ENCODE measurements around the gene PLEKHH3.
"Not testable (repeated sequence)": the region's sequence is repeated elsewhere in the genome, so short reads cannot be mapped to it uniquely, and the experiment has no call there.

The PLEKHH3 gene

GRCh38 chr17:42623732-42624596 is 52.8 kb downstream of the PLEKHH3 start:
- no peak for DNase-seq

DNA sequence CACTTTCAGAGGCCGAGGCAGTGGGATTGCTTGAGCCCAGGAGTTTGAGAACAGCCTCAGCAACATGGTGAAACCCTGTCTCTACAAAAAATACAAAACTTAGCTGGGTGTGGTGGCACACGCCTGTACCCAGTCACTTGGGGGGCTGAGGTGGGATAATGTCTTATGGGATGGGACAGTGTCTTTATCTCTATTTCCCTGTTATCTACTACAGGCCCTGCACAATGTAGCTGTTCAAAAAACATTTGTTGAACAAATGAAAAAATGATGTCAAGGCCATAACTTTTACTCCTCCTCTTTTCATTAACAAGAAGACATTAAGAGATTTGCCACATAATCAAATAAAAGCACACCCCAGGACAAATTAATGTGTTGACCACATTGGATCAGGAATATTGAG is 53.5 kb downstream of the PLEKHH3 start:
- DNase-seq = no peak

DNA sequence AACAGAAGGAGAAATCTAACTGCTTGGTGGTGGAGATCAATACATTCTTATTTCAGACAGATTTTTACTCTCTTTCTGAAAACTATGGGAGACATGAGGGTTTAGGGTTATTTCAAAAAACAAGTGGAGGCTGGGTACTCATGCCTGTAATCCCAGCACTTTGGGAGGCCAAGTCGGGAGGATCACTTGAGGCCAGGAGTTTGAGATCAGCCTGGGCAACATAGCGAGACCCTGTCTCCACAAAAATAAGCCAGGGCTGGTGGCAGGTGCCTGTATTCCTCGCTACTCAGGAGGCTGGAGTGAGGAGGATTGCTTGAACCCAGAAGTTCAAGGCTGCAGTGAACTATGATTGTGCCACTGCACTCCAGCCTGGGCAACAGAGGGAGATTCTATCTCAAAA is 54.8 kb downstream of the PLEKHH3 start:
- DNase-seq = not testable (repeated sequence)

- no peak for DNase-seq
These were observed 58.2 kb downstream of the PLEKHH3 start for GRCh38 chr17:42618442-42619150.

GRCh38 chr17:42617956-42618431 is 58.8 kb downstream of the PLEKHH3 start:
- DNase-seq = no peak
